LNCaP clone FGC (cell line): Measurements from ENCODE around the gene GPR150.

Source experiments
- DNase-seq: peaks from one replicate; pipeline ENCODE4 v3.0.0-alpha.2; 2011; ENCODE audit warnings: low read depth
- H3K4me3 ChIP-seq: 2 replicates; pipeline ENCODE4 v1.5.1; 2011; ENCODE audit warnings: mild to moderate bottlenecking, low read depth, low read length, control low read depth
- CTCF ChIP-seq: IDR thresholded peaks from 2 replicates; pipeline ENCODE4 v1.5.1; 2012; ENCODE audit warnings: mild to moderate bottlenecking; ENCODE audit not compliant: control insufficient read depth, insufficient read depth; ENCODE audit errors: extremely low read depth

GPR150 gene

GRCh38 chr5:95620030-95620869 lies at the start of gene GPR150:
Gene GPR150, plus strand, starts transcription at chr5:95620087. Its CDS starts 189 bp downstream, at chr5:95620276.
- TF ChIP-seq CTCF, result no peak
- DNase-seq, result no peak
- no peak within 1 kb of the TSS for H3K4me3 ChIP-seq

GRCh38 chr5:95572016-95572415 lies 47.9 kb upstream of the GPR150 start:
- H3K4me3 ChIP-seq, result no peak overlapping the region
- no peak for TF ChIP-seq CTCF
- no peak for DNase-seq

GRCh38 chr5:95581576-95581975 lies 38.3 kb upstream of the GPR150 start:
- no peak for TF ChIP-seq CTCF
- DNase-seq, result no peak
- no peak overlapping the region for H3K4me3 ChIP-seq

GRCh38 chr5:95583992-95584391 lies 35.9 kb upstream of the GPR150 start:
- no peak for DNase-seq
- TF ChIP-seq CTCF, result no peak
- H3K4me3 ChIP-seq, result no peak overlapping the region

GRCh38 chr5:95590880-95591279 lies 29.0 kb upstream of the GPR150 start:
- no peak for TF ChIP-seq CTCF
- H3K4me3 ChIP-seq, result no peak overlapping the region
- DNase-seq, result no peak

- no peak for DNase-seq
- H3K4me3 ChIP-seq, result no peak overlapping the region
- TF ChIP-seq CTCF, result no peak
Measured at GRCh38 chr5:95591490-95591901, 28.4 kb upstream of the GPR150 start.
